ENCODE results near the gene TCEAL7. TPM values are rescaled to one million over a fixed set of nuclear protein-coding genes. Genes with fewer than 3 reads are reported as not detected.

Gene TCEAL7
- total RNA-seq, 1 experiment from 2014 or later = 0.20 TPM

DNA sequence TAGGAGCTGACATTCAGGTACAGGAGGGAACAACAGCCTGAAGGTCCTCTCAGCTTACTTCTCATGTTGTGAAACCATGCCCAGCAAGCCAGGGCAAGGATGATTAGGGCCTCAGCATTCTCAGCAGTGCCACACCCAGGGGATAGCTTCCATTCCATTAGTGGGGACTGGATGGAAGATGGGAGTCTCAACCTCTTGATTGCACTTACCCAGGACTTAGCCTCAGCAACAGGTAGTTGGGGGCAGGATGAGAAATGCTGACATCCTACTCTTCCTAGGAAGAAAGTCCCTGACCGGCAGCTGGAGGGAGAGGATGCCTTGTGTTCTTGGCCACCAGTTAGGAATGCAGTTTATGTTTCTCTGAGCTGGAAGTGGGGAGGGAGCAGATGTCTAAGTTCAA, 37.5 kb downstream of the TCEAL7 start:
- POLR2A ChIA-PET = no interaction called here
- no peak overlapping the region for H3K4me3 ChIP-seq (replicated peaks in 1 of 2; ENCODE audit: low read depth in 1 of 2, low read length in 2 of 2)

More for the DNA sequence above, 37.5 kb downstream of the TCEAL7 start:
- Histone ChIP-seq H3K9me3 (ENCODE audit: control insufficient read depth in 1 of 2, insufficient read depth in 1 of 2, low read depth in 1 of 2, low read length in 2 of 2) (no peaks in the 10 kb centered on the region), H3K27me3 (ENCODE audit: insufficient read depth, low read length) (no peaks in the 10 kb centered on the region), H2AFZ (ENCODE audit: low read depth, low read length, poor library complexity, severe bottlenecking) (no peak overlapping the region), H3K36me3 (ENCODE audit: control insufficient read depth in 1 of 2, insufficient read depth in 2 of 2, low read length in 2 of 2) (no peaks in the 10 kb centered on the region), H3K4me2 (ENCODE audit: low read length) (no peak overlapping the region), H3K9ac (ENCODE audit: low read length) (no peak overlapping the region), H3K79me2 (ENCODE audit: insufficient read depth, low read length) (no peaks in the 10 kb centered on the region), H3K27ac (ENCODE audit: low read depth, low read length) (no peak overlapping the region), H3K4me1 (ENCODE audit: control insufficient read depth in 1 of 2, insufficient read depth in 2 of 2, low read length in 2 of 2) (peaks cover 2 to 6% of the 10 kb centered on the region in 2 experiments; a peak in 3 of 4 replicates), H3K9me2 (ENCODE audit: insufficient read depth) (no peaks in the 10 kb centered on the region), H4K20me1 (ENCODE audit: insufficient read depth) (no peaks in the 10 kb centered on the region)
- intact Hi-C loops (cut with micrococcal nuclease) = no loop called here
- ChIA-PET CTCF (no interaction called here), RAD21 (ENCODE audit: low non-redundant PET in 1 of 2, low total read pairs in 2 of 2, uncharacterized antibody in 2 of 2, unreplicated experiment in 2 of 2) (no interaction called here)
- ATAC-seq (no peak), DNase-seq (ENCODE audit: low read depth, low spot score) (no peak)
- TF ChIP-seq EZH2phosphoT487 (IDR thresholded peaks at IDR 0.05; ENCODE audit: borderline replicate concordance) (no peak), SRF (IDR thresholded peaks at IDR 0.05; ENCODE audit: low read depth) (no peak), CEBPB (IDR thresholded peaks at IDR 0.05; ENCODE audit: low read depth) (no peak), SIN3A (IDR thresholded peaks at IDR 0.05; ENCODE audit: low read depth) (no peak), JUND (IDR thresholded peaks at IDR 0.05) (no peak), ZFX (IDR thresholded peaks at IDR 0.05) (no peak), EGR1 (IDR thresholded peaks at IDR 0.05; ENCODE audit: low read depth) (no peak), RAD21 (IDR thresholded peaks at IDR 0.05; ENCODE audit: low read depth) (no peak), MAX (IDR thresholded peaks at IDR 0.05) (no peak), TCF7L2 (IDR thresholded peaks at IDR 0.05; ENCODE audit: borderline replicate concordance, extremely low read depth, insufficient read depth, insufficient read length) (no peak), EZH2 (IDR thresholded peaks at IDR 0.05) (no peak), ELF1 (IDR thresholded peaks at IDR 0.05; ENCODE audit: borderline replicate concordance, low read depth) (no peak), POLR2AphosphoS5 (IDR thresholded peaks at IDR 0.05; ENCODE audit: low read depth, low read length) (no peak), FOSL1 (IDR thresholded peaks at IDR 0.05; ENCODE audit: low read depth) (no peak)
- TF ChIP-seq, protein P1, sequence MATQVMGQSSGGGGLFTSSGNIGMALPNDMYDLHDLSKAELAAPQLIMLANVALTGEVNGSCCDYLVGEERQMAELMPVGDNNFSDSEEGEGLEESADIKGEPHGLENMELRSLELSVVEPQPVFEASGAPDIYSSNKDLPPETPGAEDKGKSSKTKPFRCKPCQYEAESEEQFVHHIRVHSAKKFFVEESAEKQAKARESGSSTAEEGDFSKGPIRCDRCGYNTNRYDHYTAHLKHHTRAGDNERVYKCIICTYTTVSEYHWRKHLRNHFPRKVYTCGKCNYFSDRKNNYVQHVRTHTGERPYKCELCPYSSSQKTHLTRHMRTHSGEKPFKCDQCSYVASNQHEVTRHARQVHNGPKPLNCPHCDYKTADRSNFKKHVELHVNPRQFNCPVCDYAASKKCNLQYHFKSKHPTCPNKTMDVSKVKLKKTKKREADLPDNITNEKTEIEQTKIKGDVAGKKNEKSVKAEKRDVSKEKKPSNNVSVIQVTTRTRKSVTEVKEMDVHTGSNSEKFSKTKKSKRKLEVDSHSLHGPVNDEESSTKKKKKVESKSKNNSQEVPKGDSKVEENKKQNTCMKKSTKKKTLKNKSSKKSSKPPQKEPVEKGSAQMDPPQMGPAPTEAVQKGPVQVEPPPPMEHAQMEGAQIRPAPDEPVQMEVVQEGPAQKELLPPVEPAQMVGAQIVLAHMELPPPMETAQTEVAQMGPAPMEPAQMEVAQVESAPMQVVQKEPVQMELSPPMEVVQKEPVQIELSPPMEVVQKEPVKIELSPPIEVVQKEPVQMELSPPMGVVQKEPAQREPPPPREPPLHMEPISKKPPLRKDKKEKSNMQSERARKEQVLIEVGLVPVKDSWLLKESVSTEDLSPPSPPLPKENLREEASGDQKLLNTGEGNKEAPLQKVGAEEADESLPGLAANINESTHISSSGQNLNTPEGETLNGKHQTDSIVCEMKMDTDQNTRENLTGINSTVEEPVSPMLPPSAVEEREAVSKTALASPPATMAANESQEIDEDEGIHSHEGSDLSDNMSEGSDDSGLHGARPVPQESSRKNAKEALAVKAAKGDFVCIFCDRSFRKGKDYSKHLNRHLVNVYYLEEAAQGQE (IDR thresholded peaks at IDR 0.05; ENCODE audit: low read depth) = no peak
- TF ChIP-seq, protein P2, sequence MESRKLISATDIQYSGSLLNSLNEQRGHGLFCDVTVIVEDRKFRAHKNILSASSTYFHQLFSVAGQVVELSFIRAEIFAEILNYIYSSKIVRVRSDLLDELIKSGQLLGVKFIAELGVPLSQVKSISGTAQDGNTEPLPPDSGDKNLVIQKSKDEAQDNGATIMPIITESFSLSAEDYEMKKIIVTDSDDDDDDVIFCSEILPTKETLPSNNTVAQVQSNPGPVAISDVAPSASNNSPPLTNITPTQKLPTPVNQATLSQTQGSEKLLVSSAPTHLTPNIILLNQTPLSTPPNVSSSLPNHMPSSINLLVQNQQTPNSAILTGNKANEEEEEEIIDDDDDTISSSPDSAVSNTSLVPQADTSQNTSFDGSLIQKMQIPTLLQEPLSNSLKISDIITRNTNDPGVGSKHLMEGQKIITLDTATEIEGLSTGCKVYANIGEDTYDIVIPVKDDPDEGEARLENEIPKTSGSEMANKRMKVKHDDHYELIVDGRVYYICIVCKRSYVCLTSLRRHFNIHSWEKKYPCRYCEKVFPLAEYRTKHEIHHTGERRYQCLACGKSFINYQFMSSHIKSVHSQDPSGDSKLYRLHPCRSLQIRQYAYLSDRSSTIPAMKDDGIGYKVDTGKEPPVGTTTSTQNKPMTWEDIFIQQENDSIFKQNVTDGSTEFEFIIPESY (IDR thresholded peaks at IDR 0.05; ENCODE audit: extremely low read depth, insufficient replicate concordance, low read length) = no peak
- BruUV-seq (replicated peaks) = no TSS peak
